ENCODE data around the gene TSPAN33. TPM values are rescaled to one million over a fixed set of nuclear protein-coding genes. Genes with fewer than 3 reads are reported as not detected.

Gene TSPAN33
- total and polyA plus RNA-seq, 9 of the 15 experiments (the other 6 are each of a cell fraction or from before 2014, with no cell fraction given) = 0.03 to 1.5 (median 0.23) TPM; not detected in 2

DNA sequence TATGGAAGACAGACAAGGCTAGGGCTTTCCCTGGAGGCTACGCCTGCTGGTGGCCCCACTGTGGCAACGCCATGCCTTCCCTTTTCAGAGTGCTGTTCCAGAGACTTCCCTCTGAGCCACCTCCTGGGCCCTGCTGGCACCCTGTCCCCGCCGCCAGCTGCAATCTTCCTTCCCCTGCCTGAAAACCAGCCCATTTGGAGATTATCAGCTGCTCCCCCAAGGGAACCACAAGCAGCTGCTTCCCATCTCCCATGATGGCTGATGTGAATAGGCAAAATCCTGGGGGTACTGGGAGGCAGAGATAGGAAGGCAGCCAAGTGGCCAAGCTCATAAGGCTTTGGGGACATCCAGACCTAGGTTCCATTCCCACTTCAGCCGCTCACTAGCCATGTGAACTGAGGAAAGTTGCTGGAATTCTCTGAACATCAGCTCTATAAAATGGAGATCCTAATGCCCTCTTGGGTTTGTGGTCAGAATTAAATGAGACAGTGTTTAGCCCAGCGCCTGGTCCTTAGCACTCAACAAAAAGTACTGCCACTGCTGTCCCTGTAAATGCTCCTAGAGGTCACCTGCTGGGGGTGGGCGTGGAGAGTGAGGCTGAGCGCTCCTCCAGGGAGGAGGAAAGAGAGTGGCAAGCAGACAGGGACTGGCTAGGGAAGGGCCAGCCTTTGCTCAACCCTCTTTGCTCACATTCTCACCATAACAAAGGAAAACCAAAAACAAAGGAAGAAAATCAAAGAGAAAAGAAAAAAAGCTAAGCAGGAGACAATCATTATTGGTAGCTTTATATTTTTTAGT lies 5.9 kb downstream of the TSPAN33 start (continued):
- TF ChIP-seq SIN3A (IDR thresholded peaks at IDR 0.05; ENCODE audit: borderline replicate concordance in 2 of 2, control insufficient read depth in 1 of 2, low read depth in 2 of 2, low read length in 2 of 2) (no peak), TCF7L2 (IDR thresholded peaks at IDR 0.05; ENCODE audit: low read depth, low read length) (no peak), CREM (IDR thresholded peaks at IDR 0.05; ENCODE audit: low read depth) (peak; percentile 56; the same call in 1 of the 2 replicates), MAFF (IDR thresholded peaks at IDR 0.05; ENCODE audit: low read length) (peak; percentile 67; the same call in 1 of the 2 replicates), RNF2 (IDR thresholded peaks at IDR 0.05) (no peak), KHSRP (IDR thresholded peaks at IDR 0.05) (peak; percentile 78), BMI1 (IDR thresholded peaks at IDR 0.05; ENCODE audit: low read length) (no peak), ELK1 (CRISPR knock-in tag; IDR thresholded peaks at IDR 0.05) (no peak), ZNF184 (CRISPR knock-in tag; IDR thresholded peaks at IDR 0.05) (no peak), TEAD4 (IDR thresholded peaks at IDR 0.05; ENCODE audit: low read length) (peak; percentile 98), TEAD4 (CRISPR knock-in tag; IDR thresholded peaks at IDR 0.05; ENCODE audit: borderline replicate concordance) (no peak), SMC3 (conservative IDR thresholded peaks at IDR 0.05; ENCODE audit: insufficient read depth, low read depth, low read length) (no peak), NFYB (IDR thresholded peaks at IDR 0.05; ENCODE audit: extremely low read depth, insufficient read length) (no peak), ZNF24 (IDR thresholded peaks at IDR 0.05) (no peak), ZBTB43 (CRISPR knock-in tag; IDR thresholded peaks at IDR 0.05) (no peak), E2F4 (CRISPR knock-in tag; IDR thresholded peaks at IDR 0.05; ENCODE audit: low read depth) (no peak)
- TF ChIP-seq, protein P1, sequence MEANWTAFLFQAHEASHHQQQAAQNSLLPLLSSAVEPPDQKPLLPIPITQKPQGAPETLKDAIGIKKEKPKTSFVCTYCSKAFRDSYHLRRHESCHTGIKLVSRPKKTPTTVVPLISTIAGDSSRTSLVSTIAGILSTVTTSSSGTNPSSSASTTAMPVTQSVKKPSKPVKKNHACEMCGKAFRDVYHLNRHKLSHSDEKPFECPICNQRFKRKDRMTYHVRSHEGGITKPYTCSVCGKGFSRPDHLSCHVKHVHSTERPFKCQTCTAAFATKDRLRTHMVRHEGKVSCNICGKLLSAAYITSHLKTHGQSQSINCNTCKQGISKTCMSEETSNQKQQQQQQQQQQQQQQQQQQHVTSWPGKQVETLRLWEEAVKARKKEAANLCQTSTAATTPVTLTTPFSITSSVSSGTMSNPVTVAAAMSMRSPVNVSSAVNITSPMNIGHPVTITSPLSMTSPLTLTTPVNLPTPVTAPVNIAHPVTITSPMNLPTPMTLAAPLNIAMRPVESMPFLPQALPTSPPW (CRISPR knock-in tag; IDR thresholded peaks at IDR 0.05) = peak; percentile 75
- TF ChIP-seq, protein P2, sequence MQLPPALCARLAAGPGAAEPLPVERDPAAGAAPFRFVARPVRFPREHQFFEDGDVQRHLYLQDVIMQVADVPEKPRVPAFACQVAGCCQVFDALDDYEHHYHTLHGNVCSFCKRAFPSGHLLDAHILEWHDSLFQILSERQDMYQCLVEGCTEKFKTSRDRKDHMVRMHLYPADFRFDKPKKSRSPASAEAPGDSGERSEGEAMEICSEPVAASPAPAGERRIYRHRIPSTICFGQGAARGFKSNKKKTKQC (CRISPR knock-in tag; IDR thresholded peaks at IDR 0.05) = peak; percentile 47; the same call in 1 of the 2 replicates
- TF ChIP-seq, protein P3, sequence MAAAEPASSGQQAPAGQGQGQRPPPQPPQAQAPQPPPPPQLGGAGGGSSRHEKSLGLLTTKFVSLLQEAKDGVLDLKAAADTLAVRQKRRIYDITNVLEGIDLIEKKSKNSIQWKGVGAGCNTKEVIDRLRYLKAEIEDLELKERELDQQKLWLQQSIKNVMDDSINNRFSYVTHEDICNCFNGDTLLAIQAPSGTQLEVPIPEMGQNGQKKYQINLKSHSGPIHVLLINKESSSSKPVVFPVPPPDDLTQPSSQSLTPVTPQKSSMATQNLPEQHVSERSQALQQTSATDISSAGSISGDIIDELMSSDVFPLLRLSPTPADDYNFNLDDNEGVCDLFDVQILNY (CRISPR knock-in tag; IDR thresholded peaks at IDR 0.05) = no peak
- TF ChIP-seq, protein P4, sequence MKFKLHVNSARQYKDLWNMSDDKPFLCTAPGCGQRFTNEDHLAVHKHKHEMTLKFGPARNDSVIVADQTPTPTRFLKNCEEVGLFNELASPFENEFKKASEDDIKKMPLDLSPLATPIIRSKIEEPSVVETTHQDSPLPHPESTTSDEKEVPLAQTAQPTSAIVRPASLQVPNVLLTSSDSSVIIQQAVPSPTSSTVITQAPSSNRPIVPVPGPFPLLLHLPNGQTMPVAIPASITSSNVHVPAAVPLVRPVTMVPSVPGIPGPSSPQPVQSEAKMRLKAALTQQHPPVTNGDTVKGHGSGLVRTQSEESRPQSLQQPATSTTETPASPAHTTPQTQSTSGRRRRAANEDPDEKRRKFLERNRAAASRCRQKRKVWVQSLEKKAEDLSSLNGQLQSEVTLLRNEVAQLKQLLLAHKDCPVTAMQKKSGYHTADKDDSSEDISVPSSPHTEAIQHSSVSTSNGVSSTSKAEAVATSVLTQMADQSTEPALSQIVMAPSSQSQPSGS (CRISPR knock-in tag; IDR thresholded peaks at IDR 0.05) = no peak

Data from K562 (cell line).